NCI-H2029 treated with DMSO at 0.1 percent for 48 hours (cell line): ENCODE measurements around the gene RBMS3.
A peak's percentile ranks its signal among the peaks of the same experiment; 100 is the strongest.
"Not testable (repeated sequence)": the region's sequence is repeated elsewhere in the genome, so short reads cannot be mapped to it uniquely, and the experiment has no call there.

Experiments used
- DNase-seq: peaks from one replicate; lab custom pipeline; 2025; lab: John Stamatoyannopoulos, UW

RBMS3 gene

GRCh38 chr3:29429055-29429679 is 148.3 kb downstream of the RBMS3 start:
- DNase-seq, result no peak

GRCh38 chr3:29430558-29430971 is 149.7 kb downstream of the RBMS3 start:
- DNase-seq, result no peak

GRCh38 chr3:29436612-29437323 is 155.9 kb downstream of the RBMS3 start:
- no peak for DNase-seq

- no peak for DNase-seq
These were observed 157.7 kb downstream of the RBMS3 start for GRCh38 chr3:29438580-29438979.

- peak; percentile 90 for DNase-seq
These were observed 159.8 kb downstream of the RBMS3 start for GRCh38 chr3:29440413-29441305.

GRCh38 chr3:29441422-29441821 is 160.6 kb downstream of the RBMS3 start:
- no peak for DNase-seq

GRCh38 chr3:29447946-29448627 is 167.2 kb downstream of the RBMS3 start:
- no peak for DNase-seq

- no peak for DNase-seq
These were observed 171.0 kb downstream of the RBMS3 start for GRCh38 chr3:29451920-29452319.

GRCh38 chr3:29452934-29453283 is 172.0 kb downstream of the RBMS3 start:
- no peak for DNase-seq

GRCh38 chr3:29453284-29454001 is 172.6 kb downstream of the RBMS3 start:
- DNase-seq, result peak; percentile 91

GRCh38 chr3:29454161-29454611 is 173.3 kb downstream of the RBMS3 start:
- no peak for DNase-seq

GRCh38 chr3:29456901-29457300 is 176.0 kb downstream of the RBMS3 start:
- DNase-seq, result no peak

GRCh38 chr3:29463304-29463703 is 182.4 kb downstream of the RBMS3 start:
- no peak for DNase-seq

GRCh38 chr3:29465836-29466235 is 185.0 kb downstream of the RBMS3 start:
- no peak for DNase-seq

GRCh38 chr3:29466442-29466841 is 185.6 kb downstream of the RBMS3 start:
- no peak for DNase-seq

- no peak for DNase-seq
These were observed 187.3 kb downstream of the RBMS3 start for GRCh38 chr3:29468187-29468586.

GRCh38 chr3:29473481-29474170 is 192.8 kb downstream of the RBMS3 start:
- not testable (repeated sequence) for DNase-seq

- DNase-seq, result no peak
These were observed 194.5 kb downstream of the RBMS3 start for GRCh38 chr3:29475305-29475840.

GRCh38 chr3:29475854-29476253 is 195.0 kb downstream of the RBMS3 start:
- no peak for DNase-seq

GRCh38 chr3:29478611-29479010 is 197.7 kb downstream of the RBMS3 start:
- DNase-seq, result no peak

- DNase-seq, result no peak
These were observed 200.4 kb downstream of the RBMS3 start for GRCh38 chr3:29481249-29481648.
